Suprapubic skin (tissue), 4 donors: ENCODE results near the gene GNB3. TPM values are rescaled to one million over a fixed set of nuclear protein-coding genes. Genes with fewer than 3 reads are reported as not detected.
"Not testable (repeated sequence)": the region's sequence is repeated elsewhere in the genome, so short reads cannot be mapped to it uniquely, and the experiment has no call there.

Experiments
- DNase-seq, 2 donors: peaks; one replicate each; pipeline ENCODE4 v3.0.0-alpha.2; 2019; ENCODE audit warnings: low spot score in 2 of 2
- H3K27ac ChIP-seq: fragments of 200-600 bp; sonication (generic); one replicate; pipeline ENCODE4 v1.5.1; 2019
- H3K27me3 ChIP-seq: fragments of 200-600 bp; sonication (generic); one replicate; pipeline ENCODE4 v1.5.1; 2019
- H3K36me3 ChIP-seq: fragments of 200-600 bp; sonication (generic); one replicate; pipeline ENCODE4 v1.5.1; 2019
- H3K4me1 ChIP-seq: fragments of 200-600 bp; sonication (generic); one replicate; pipeline ENCODE4 v1.5.1; 2019
- H3K4me3 ChIP-seq: fragments of 200-600 bp; sonication (generic); one replicate; pipeline ENCODE4 v1.5.1; 2019; ENCODE audit warnings: mild to moderate bottlenecking
- H3K9me3 ChIP-seq: fragments of 200-600 bp; sonication (generic); one replicate; pipeline ENCODE4 v1.5.1; 2019
- CTCF ChIP-seq, 2 donors: fragments of 200-600 bp in 1 of 2; fragments of 450-650 bp in 1 of 2; sonication (generic) in 1 of 2; IDR thresholded peaks; one replicate each; pipeline ENCODE4 v1.5.1; 2016 to 2019; ENCODE audit warnings: antibody characterized with exemption in 2 of 2, mild to moderate bottlenecking in 1 of 2, moderate library complexity in 1 of 2
- EP300 ChIP-seq: sonication (generic); formaldehyde crosslinking; IDR thresholded peaks from one replicate; pipeline ENCODE4 v1.6.1; 2017; ENCODE audit warnings: antibody characterized with exemption
- POLR2A ChIP-seq, 2 donors: fragments of 450-650 bp; IDR thresholded peaks; one replicate each; pipeline ENCODE4 v1.6.1; 2017; ENCODE audit warnings: antibody characterized with exemption in 2 of 2, mild to moderate bottlenecking in 2 of 2, moderate library complexity in 2 of 2
- POLR2AphosphoS5 ChIP-seq, 3 donors: sonication (generic); formaldehyde crosslinking; IDR thresholded peaks; one replicate each; pipeline ENCODE4 v1.6.1; 2017; ENCODE audit warnings: antibody characterized with exemption in 3 of 3
- WGBS: methylation state at CpG from one replicate; pipeline ENCODE4 v1.1.5; 2018; 5-methylcytosine and 5-hydroxymethylcytosine counted together
- total RNA-seq, 4 donors: library from RNA; depleted of rRNA; stranded (reverse); fragments of >200 nt; gene quantifications; one replicate each; pipeline ENCODE4 v1.1.0, GENCODE V29; 2016

GNB3 gene
- total RNA-seq, 4 donors from 2014 or later = 0.72 to 1.5 (median 1.4) TPM; not detected in 1

GRCh38 chr12:6873094-6874014 lies 32.6 kb downstream of the GNB3 start, which contains the start of gene SPSB2:
Gene SPSB2 (minus strand): TSS chr12:6873303. CDS start chr12:6872901, 402 bp downstream.
- Histone ChIP-seq H3K9me3 (no peaks in the 10 kb centered on the region), H3K4me3 (peak within 1 kb of the TSS; percentile 90), H3K4me1 (peaks cover 56% of the 10 kb centered on the region), H3K27me3 (no peaks in the 10 kb centered on the region), H3K36me3 (peaks cover 21% of the 10 kb centered on the region), H3K27ac (peak within 1 kb of the TSS; percentile 82)
- TF ChIP-seq POLR2A (IDR thresholded peaks at IDR 0.05) (no peak), CTCF (IDR thresholded peaks at IDR 0.05) (no peak), POLR2AphosphoS5 (IDR thresholded peaks at IDR 0.05) (peak in 1 of 3 donors; percentile 21), EP300 (no peak)
- WGBS = 2% methylated on average over 22 of the region's 66 CpGs
- peak; percentile 98 to 99 for DNase-seq

GRCh38 chr12:6874015-6874368 lies 33.3 kb downstream of the GNB3 start:
- not testable (repeated sequence) for H3K27me3 ChIP-seq, H3K9me3 ChIP-seq, DNase-seq
- peak overlapping the region; percentile 90 for H3K4me3 ChIP-seq
- H3K27ac ChIP-seq = peak overlapping the region; percentile 82
- 39% methylated on average over 9 of the region's 9 CpGs for WGBS
- H3K36me3 ChIP-seq = peaks cover 21% of the 10 kb centered on the region
- peaks cover 49% of the 10 kb centered on the region for H3K4me1 ChIP-seq

- WGBS = 92% methylated on average over 11 of the region's 11 CpGs
- H3K27ac ChIP-seq, H3K4me3 ChIP-seq, H3K4me1 ChIP-seq, H3K9me3 ChIP-seq, H3K27me3 ChIP-seq, DNase-seq: not testable (repeated sequence)
- peaks cover 15% of the 10 kb centered on the region for H3K36me3 ChIP-seq
These were observed 39.1 kb downstream of the GNB3 start for GRCh38 chr12:6879824-6880223.

- Histone ChIP-seq H3K4me3 (no peak overlapping the region), H3K27me3 (no peaks in the 10 kb centered on the region), H3K36me3 (peaks cover 12% of the 10 kb centered on the region), H3K27ac (no peak overlapping the region), H3K4me1 (no peaks in the 10 kb centered on the region), H3K9me3 (no peaks in the 10 kb centered on the region)
- no peak for TF ChIP-seq EP300
- TF ChIP-seq CTCF (IDR thresholded peaks at IDR 0.05) = no peak
- no peak for TF ChIP-seq POLR2A (IDR thresholded peaks at IDR 0.05)
- no peak for TF ChIP-seq POLR2AphosphoS5 (IDR thresholded peaks at IDR 0.05)
- DNase-seq = no peak
- WGBS = 95% methylated on average over 5 of the region's 5 CpGs
These were observed 42.5 kb downstream of the GNB3 start for GRCh38 chr12:6883252-6883651.

GRCh38 chr12:6883683-6884082 lies 43.0 kb downstream of the GNB3 start:
- 91% methylated on average over 10 of the region's 11 CpGs for WGBS
- Histone ChIP-seq H3K9me3 (no peaks in the 10 kb centered on the region), H3K4me1 (no peaks in the 10 kb centered on the region), H3K4me3 (no peak overlapping the region), H3K27me3 (no peaks in the 10 kb centered on the region), H3K27ac (no peak overlapping the region), H3K36me3 (peaks cover 12% of the 10 kb centered on the region)
- no peak for DNase-seq
- no peak for TF ChIP-seq POLR2AphosphoS5 (IDR thresholded peaks at IDR 0.05)
- TF ChIP-seq CTCF (IDR thresholded peaks at IDR 0.05) = no peak
- no peak for TF ChIP-seq EP300
- no peak for TF ChIP-seq POLR2A (IDR thresholded peaks at IDR 0.05)

GRCh38 chr12:6884539-6884938 lies 43.8 kb downstream of the GNB3 start:
- no peak overlapping the region for H3K27ac ChIP-seq
- 77% methylated on average over 22 of the region's 22 CpGs for WGBS
- H3K4me3 ChIP-seq = no peak overlapping the region
- H3K4me1 ChIP-seq = no peaks in the 10 kb centered on the region
- no peaks in the 10 kb centered on the region for H3K27me3 ChIP-seq
- no peak for DNase-seq
- peaks cover 12% of the 10 kb centered on the region for H3K36me3 ChIP-seq
- H3K9me3 ChIP-seq = no peaks in the 10 kb centered on the region
- no peak for TF ChIP-seq CTCF (IDR thresholded peaks at IDR 0.05)
- TF ChIP-seq POLR2AphosphoS5 (IDR thresholded peaks at IDR 0.05) = no peak
- TF ChIP-seq POLR2A (IDR thresholded peaks at IDR 0.05) = no peak
- no peak for TF ChIP-seq EP300

- H3K27me3 ChIP-seq, H3K4me3 ChIP-seq, H3K9me3 ChIP-seq, H3K4me1 ChIP-seq, H3K27ac ChIP-seq, DNase-seq: not testable (repeated sequence)
- WGBS = 73% methylated on average over 13 of the region's 15 CpGs
- peaks cover 12% of the 10 kb centered on the region for H3K36me3 ChIP-seq
These were observed 45.7 kb downstream of the GNB3 start for GRCh38 chr12:6886206-6886999.
